Sigmoid colon (tissue), 4 donors: ENCODE data around the gene MYT1.

Source experiments
- EP300 ChIP-seq, 4 donors: sonication (generic); formaldehyde crosslinking; IDR thresholded peaks; one replicate each; pipeline ENCODE4 v1.6.1; 2017; ENCODE audit warnings: antibody characterized with exemption in 4 of 4
- POLR2A ChIP-seq, 2 donors: fragments of 450-650 bp; IDR thresholded peaks; one replicate each; pipeline ENCODE4 v1.6.1; 2016; ENCODE audit warnings: antibody characterized with exemption in 2 of 2, mild to moderate bottlenecking in 2 of 2, moderate library complexity in 2 of 2
- TF ChIP-seq, protein P1 (sequence below), 4 experiments: fragments of 450-650 bp in 3 of 4; fragments of 200-600 bp in 1 of 4; IDR thresholded peaks; one replicate each; pipeline ENCODE4 v1.5.1; 2016 to 2019; ENCODE audit warnings: antibody characterized with exemption in 4 of 4, mild to moderate bottlenecking in 3 of 4, moderate library complexity in 2 of 4

DNA sequence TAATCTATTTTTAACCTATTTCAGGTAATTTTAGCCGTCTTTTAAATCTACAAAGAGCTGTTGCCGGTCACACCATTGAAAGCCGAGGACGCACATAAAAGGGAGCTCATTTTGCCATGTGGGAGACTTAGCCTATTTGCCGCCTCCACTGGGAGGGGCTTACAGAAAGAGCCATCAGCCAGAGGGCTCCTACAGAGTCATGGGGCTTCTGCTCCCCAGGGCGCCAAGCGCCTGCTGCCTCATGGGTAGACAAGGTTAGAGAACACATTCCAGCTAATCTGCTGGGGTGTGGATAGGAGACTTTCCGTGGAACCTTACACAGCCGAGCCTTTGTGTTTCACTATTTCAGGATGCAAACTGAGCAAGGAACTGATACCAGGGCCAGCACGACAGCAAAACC lies 103.9 kb downstream of the MYT1 start:
- TF ChIP-seq, protein P1, sequence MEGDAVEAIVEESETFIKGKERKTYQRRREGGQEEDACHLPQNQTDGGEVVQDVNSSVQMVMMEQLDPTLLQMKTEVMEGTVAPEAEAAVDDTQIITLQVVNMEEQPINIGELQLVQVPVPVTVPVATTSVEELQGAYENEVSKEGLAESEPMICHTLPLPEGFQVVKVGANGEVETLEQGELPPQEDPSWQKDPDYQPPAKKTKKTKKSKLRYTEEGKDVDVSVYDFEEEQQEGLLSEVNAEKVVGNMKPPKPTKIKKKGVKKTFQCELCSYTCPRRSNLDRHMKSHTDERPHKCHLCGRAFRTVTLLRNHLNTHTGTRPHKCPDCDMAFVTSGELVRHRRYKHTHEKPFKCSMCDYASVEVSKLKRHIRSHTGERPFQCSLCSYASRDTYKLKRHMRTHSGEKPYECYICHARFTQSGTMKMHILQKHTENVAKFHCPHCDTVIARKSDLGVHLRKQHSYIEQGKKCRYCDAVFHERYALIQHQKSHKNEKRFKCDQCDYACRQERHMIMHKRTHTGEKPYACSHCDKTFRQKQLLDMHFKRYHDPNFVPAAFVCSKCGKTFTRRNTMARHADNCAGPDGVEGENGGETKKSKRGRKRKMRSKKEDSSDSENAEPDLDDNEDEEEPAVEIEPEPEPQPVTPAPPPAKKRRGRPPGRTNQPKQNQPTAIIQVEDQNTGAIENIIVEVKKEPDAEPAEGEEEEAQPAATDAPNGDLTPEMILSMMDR (IDR thresholded peaks at IDR 0.05), result no peak
- TF ChIP-seq EP300 (IDR thresholded peaks at IDR 0.05), result no peak
- no peak for TF ChIP-seq POLR2A (IDR thresholded peaks at IDR 0.05)
